Skin of body (tissue), 2 donors: ENCODE measurements around the gene TNPO1. TPM values are rescaled to one million over a fixed set of nuclear protein-coding genes. Genes with fewer than 3 reads are reported as not detected.

ENCODE experiments used
- DNase-seq: peaks from one replicate; lab custom pipeline; 2025; lab: John Stamatoyannopoulos, UW
- total RNA-seq: library from RNA; depleted of rRNA; stranded (reverse); fragments of >200 nt; gene quantifications from one replicate; pipeline ENCODE4 v1.2.3, GENCODE V29; 2014

Gene TNPO1
- total RNA-seq, 1 donor from 2014 or later, result 88.0 TPM

DNA sequence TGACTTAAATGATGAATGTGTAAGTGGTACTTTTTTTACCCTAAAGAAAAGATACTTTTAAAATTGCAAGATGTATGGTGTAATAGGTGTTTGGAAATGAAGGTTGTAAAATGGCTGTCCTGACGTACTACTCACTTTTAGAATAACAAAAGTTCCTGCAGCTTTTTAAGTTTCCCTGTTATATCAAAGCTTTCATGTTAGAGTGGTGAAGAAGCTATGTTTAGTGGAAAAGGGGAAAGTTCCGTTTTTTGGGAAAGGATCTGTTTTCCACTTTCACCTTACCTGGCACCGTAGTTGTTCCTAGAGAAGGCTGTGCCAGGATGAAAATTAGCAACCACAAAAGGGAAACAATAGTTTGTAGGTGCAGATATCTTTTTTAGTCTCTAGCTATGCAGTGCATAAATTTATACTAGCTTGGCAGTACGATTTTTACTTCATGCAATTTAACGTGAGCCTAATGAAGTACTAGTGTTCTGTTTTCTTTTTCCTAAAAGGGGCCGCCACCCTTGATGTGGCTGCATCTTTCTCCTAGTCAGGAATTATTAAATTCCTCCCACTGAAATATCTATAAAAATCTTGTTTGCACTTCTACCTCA is 1.3 kb downstream of the TNPO1 start:
- no peak for DNase-seq

DNA sequence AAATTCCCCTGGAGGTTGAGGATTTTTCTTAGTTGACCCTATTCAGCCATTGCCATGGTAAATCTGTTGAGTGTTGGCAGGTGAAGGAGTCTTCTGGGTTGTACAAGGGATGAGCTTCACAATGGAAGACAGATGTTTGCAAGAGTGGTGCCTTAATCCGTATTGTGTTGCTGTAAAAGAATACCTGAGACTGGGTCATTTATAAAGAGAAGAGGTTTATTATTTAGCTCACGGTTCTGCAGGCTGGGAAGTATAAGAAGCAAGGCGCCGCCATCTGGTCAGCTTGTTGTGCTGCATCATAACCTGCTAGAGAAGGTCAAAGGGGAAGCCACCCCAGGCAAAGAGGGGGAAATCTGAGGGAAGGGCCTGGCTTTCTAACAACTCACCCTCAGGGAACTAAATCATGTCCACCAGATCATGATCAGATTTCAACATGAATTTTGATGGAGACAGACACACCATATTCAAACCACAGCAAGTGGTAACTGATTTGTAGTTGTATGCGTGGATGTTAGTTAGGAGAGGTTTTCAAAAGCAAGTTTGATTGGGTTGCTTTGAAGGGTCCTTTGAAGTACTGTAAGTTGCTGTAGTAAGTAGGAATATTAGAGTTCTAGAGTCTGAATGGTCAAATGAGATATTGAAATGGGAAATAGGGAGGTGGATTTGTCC is 2.5 kb downstream of the TNPO1 start:
- DNase-seq, result peak; percentile 23

DNA sequence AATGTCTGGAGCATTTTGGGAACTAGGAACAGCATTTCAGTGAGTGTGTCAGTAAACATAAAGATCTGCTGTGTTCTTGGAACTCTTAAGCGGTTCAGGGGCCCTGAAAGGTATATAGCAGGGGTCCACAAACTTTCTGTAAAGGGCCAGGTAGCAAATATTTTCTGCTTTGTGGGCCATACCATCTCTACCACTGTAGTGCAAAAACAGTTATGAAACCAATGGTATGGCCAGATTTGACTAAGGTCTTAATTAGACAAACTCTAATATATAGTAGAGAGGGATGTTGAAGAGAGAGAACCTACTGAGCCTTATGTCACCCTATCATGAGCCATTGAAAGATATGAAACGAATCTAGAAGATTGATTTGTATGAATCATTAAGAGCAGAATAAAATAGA is 5.3 kb downstream of the TNPO1 start:
- DNase-seq, result no peak

DNA sequence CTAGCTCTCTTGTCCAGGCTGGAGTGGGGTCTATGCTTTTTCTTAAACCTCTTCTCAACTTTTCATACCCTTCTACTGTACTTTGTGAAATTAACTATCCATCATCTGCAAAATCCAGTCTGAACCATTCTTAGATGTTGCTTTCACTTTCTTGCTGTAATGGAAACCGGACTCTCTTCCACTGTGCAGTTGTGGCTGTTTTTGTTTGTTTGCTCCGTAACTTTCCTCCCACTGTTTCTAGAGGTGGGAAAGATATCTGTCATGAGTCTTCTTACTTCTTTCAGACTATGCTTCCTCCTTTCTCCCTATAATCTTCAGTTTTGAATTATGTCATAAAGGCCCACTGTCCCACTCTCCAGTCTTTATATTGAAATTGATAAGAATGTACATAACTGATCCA is 6.5 kb downstream of the TNPO1 start:
- DNase-seq, result no peak

DNA sequence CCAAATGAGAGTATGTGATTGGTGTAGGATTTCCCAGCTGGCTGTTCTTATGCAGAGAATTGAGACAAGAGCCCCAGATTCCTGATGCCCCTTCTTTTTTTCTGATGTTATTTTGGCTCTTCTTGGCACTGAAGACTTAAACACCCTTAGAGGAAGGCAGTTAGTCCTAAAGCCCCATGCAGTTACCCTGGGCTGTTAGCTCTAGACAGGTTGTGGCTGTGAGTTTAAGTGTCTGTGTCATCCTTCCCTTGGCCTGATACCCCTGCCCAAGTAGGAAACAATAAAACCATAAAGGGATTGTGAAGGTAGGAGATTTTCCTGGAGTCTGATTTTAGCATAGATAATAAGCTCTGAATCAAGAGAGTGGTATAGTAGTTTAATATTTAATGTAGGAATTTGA is 13.2 kb downstream of the TNPO1 start:
- no peak for DNase-seq

DNA sequence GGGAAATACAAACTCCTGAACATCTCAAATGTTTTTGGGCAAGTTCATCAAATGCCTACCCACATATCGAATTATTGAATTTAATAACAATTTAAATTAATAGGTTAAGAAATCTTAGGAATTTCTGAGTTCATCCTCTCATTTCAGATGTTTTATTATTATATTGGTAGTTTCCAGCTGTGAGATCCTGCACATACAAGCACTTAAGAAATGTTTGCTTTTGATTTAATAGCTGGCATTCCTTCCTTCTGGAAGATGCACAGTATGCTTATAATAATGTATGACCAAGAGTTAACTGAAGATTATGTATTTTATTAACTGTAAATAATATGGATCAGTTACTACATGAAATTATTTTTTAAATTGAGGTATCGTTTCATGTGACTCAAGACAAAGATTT is 13.9 kb downstream of the TNPO1 start:
- DNase-seq, result no peak

DNA sequence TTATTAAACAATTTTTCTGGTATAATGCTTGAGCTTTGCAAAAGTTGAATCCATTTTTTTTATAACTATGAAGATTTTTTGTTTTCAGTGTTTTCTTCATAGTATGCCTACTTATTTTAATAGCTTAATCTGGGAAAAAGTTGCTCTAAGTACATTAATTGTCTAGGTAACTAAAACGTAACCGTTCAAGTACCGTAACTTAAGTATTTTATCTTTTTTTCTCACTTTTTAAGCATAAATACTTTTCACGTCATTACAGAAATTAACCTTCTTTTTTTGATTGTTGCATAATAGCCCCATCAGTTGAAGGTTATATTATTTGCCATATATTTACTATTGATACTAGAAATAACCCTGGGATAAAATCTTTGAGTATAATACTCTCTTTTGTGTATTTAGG is 15.2 kb downstream of the TNPO1 start:
- DNase-seq, result no peak

DNA sequence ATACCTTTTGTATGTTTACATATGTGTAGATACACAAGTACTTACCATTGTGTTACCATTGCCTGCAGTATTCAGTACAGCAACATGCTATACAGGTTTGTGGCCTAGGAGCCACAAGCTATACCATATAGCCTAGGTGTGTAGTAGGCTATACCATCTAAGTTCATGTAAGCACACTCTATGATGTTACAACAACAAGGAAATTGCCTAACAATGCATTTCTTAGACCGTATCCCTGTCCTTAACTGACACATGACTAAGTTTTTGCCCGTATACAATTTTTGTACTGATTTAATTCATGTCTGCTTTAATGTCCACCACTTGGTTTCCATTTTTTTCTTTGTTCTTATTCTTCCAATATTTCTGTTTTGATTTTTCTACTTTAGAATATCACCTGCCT is 18.5 kb downstream of the TNPO1 start:
- no peak for DNase-seq

DNA sequence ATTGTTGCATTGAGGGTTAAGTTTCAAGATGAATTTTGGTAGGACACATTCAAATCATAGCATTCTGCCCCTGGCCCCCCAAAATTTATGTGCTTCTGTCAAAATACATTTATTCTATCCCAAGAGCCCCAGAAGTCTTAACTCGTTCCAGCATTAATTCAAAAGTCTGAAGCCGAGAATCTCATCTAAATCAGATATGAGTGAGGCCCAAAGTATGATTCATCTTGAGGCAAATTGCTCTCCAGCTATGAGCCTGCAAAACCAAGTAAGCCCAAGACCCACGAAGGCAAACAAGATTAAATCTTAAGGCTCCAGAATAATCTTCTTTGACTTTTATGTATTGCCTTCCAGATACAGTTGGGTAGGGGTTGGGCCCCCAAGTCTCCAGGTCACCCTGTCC is 19.2 kb downstream of the TNPO1 start:
- DNase-seq, result no peak

DNA sequence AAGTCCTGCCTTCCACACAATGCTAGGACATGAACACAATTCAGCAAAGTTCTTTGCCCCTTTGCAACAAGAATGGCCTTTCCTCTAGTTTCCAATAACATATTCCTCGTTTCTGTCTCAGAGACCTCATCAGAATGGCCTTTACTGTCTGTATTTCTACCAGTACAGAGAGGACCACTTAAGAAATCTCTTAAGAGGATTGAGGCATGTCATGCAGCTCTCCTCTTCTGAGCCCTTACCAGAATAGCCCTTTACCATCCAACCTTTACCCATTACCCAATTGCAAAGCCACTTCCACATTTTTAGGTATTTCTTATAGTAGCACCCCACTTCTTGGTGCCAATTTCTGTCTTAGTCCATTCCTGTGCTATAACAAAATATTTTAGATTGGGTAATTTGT is 20.3 kb downstream of the TNPO1 start:
- no peak for DNase-seq

DNA sequence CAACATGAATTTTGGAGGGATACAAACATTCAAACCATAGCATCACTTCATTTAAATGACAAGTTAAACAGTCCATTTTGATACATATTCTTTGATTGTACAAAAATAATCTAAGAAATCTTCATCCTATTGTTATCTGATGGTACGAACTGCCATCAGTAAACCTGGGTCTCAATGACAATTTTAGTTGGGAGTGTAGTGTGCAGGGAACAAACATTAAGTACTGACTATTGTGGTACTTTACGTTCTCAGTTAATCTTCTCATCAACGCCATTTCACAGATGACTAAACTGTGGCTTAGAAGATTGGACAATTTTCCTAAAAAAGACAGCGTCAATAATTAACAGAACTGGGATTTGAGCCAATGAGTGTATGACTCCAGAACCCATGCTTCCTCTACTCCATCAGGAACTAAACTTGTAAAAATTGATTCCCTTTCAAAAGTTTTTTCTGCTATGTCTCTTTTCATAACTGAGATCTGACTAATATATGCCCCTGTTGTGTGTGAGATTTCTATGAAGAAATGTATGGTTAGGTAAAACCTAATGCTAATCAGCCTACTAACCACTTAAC is 21.1 kb downstream of the TNPO1 start:
- DNase-seq, result no peak

DNA sequence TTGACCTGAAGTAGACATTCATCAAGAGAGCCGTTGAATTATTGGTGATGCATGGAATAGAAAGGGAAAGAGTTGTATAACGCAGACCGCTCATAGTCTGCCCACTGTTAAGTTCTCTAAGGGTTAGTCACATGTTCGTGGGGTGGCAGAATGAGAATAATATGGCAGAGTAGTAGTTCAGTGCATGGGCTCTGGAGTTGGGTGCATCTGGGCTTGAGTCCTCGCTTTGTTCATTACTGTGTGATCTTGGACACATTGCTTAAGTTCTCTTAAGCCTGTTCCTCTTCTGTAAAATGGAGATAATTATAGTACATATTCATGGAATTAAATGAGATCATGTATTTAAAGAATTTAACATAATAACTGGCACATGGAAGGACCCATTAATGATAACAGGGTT is 23.6 kb downstream of the TNPO1 start:
- no peak for DNase-seq

DNA sequence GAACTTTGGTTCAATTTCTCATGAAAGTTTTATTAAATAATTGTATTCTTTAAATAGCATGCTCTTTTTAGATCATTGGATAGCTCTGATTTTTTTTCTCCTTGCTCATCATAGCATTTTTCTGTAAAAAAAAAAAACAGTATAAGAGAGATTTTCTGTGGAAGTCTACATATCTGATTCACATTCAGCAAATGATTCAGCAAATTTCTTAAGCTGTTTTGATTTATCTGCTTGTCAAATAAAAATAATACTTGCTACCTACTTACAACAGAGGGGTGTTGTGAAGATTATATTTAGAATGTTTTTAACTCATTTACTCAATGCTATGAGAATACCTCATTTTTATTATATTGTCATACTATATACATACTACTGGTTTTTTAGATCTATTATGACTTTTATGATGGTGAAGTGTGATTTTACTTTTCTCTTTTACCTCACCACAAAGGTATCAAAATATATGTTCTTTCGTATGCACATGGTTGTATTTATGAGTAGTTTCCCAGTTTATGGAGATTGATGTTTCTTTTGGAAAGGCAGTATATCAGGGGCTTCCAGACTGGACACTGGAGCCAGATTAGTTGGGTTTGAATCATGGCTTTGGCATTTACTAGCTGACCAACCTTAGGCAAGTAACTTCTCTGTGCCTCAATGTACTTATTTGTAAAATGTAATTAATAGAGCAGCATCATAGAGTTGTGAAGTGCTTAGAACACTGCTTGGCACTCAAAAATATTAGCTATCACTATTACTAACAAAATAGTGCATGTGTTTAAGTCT is 25.5 kb downstream of the TNPO1 start:
- DNase-seq, result no peak

DNA sequence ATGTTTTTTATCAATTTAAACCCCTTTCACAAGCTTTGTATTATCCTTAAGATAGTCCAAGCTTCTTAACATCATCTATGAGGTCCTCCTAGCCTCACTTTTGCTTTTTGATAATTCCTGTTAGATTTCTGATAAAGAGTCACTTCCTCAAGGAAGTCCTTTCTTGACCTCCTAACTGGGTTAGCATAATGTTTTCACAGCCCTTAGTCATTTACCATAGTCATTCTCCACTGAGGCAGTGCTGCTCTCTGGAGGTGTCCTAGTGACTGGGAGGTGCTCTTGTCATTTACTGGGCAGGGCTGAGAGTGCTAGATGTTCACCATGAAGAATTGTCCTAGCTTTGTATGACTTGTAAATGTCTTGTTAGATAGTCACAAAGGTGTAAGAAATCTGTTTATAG is 26.4 kb downstream of the TNPO1 start:
- DNase-seq, result no peak

DNA sequence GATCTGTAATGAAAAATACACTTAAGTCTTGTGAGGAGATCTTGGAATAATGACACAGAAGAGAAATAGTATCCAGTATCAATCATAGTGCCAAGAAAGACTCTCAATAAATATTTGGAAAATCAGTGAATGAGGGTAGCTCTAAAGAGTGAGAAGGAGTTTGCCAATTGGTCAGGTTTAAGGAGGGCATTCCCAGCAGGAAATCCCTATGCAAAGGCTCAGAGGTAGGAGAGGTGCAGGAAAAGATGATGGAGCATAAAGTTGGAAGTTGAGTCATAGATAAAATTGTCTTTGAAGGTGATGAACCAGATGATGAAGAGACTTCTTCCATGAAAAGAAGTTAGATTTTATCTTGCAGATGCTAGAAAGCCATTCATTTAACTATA is 27.8 kb downstream of the TNPO1 start:
- no peak for DNase-seq

DNA sequence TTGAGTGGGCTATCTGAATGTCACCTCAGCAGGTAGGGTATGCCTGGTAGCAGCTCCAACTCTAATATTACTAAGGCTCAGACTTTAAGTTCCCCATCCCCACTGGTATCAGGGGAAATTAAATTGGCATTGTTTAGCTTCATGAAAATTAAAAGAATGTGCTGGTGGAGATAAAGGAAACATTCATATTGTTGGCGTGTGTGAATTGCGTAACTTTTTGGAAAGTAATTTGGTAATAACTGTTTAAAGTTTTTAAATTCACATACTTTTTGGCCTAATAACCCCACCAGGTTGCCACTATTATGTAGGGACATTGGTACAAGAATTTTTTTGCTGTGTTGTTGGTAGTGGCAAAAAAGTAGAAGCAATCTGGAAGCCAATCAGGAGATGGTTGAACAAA is 29.4 kb downstream of the TNPO1 start:
- DNase-seq, result no peak

DNA sequence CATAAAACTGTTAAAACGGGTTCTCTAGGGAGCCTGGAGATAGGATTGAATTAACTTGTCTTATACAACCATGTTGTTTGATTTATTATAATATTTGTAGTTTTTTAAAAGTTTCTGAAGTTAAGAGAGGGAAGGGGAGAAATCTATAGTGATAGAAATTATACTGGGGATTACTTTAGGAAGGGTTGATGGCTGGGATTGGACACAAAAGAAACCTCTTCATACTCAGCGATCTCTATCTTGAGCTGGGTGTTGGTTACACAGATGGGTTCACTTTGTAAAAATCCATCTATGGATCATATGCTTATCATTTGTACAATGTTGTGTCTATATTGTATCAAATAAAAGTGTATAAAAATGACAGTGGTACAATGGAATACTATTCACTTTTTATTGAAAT is 30.0 kb downstream of the TNPO1 start:
- no peak for DNase-seq

DNA sequence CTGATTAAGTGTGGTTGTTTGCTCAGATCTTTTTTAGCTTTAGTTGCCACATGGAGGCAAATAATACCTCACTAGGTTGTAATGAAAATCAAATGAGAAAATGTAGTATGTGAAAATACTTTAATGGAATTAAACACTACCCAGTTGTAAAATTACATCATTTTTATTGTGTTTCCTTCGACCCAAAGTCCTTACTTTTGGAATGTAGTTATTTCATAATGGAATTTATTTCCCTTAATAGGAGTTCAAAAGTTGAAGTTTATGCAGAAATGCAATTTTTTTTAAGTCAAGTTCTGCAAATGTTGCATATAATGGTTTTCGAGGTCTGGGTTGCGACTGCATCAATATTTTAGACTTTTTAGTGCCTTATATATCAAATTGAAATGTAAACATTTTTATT is 31.0 kb downstream of the TNPO1 start:
- DNase-seq, result no peak

DNA sequence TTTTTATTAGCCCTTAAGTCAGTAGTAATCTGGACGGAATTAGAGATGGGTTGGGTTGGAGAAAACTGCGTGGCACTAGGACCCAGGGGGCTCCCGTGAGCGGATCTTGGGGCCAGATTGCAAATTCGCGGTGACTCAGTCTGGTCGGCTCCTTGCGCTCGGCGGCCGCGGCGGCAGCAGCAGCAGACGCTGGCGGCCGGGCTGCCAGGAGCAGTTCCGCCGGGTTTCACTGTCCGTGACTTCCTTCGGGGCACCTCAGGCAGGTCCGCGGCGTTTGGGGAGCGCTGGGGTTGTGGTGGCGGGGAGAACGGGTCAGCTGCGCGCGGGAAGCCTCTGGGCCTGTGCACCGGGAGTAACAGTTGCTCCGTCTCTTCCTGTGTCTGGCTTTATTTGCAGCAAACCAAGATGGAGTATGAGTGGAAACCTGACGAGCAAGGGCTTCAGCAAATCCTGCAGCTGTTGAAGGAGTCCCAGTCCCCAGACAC is 31.6 kb downstream of the TNPO1 start:
- peak; percentile 89 for DNase-seq

DNA sequence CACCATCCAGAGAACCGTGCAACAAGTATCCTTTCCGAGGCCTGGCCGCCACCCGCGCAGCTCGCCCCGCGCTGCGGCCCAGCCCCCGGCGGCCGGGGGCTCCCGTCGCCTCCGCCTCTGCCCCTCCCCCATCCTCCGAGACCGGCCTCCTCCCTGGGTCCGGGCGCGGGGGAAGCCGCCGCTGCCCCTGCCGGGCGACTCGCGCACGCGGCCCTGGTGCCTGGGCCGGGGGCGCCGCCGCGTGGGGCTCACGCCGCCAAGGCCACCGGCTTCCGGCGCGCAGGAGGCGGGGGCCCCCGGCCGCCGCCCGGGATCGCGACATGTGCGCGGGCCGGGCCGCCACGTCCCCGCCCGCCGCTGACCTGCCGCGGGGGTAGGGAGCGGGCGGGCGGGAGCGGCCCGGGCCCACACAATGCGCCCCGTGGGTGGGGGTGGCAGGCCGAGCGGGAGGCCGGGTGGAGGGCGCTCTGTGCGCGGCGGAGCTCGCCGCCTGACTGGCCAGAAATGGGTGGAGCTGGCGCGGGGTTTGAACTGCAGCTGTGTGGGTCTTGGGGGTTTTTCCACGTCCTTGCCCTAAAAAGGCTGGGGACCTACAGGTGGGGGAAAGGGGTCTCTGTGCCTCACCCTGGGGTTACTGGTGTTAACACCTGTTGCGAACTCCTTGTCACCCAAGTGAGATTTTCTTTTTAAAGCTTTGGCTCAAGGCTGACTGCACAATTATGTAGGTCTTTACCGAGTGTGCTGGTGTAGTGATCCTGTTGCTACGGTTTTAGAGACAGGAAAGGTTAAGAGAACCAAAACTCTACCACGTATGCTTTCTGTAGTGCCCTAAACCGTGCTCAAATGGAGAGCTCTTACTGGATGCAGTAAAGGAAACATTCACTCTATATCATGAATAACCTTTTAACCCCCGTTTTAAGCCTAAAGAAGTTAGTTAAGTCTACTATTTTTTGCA is 32.3 kb downstream of the TNPO1 start:
- DNase-seq, result peak; percentile 7

DNA sequence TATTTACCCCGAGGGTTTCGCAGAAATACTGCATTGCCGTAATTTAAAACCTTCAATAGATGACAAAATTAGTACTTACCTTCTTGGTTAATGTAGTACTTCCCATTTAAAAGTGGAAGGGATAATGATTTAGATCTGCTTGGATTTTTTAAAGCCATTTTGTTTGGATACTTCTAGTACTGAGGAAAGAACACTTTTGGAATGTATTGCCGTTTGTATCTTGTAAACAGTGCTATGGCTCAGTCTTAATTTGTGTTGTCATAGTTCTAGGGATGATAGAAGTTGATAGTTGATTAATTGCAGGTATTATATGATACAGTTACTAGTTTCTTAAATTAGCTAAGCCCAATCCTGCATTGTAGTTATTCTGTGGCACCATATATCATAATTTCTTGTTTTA is 33.1 kb downstream of the TNPO1 start:
- no peak for DNase-seq
